ENCODE measurements around the gene NDUFAF8.

Gene NDUFAF8

DNA sequence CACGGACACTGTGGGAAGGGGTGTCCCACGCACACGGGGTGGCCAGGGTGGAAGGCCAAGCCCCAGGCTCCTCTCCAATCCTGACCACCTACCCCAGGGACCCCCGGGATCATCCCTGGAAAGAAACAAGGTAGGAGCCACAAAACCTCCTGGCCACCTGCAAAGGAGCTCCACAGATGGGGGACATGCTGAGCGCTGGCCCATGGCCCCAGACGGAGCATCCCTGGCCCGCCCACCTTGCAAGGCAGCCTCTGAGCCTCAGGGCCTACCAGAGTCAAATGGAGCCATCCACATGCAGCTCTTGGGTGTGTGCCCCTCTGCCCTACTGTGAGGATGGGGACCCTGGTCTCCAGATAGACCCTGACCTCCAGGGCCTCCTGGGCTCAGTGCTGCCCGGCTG, 39.7 kb downstream of the NDUFAF8 start:
- TF ChIP-seq EZH2phosphoT487 (conservative IDR thresholded peaks at IDR 0.05; ENCODE audit: low read length): no peak
- TF ChIP-seq CTCF (IDR thresholded peaks at IDR 0.05; ENCODE audit: insufficient read depth, low read length, poor library complexity, severe bottlenecking): no peak
- H2AFZ ChIP-seq (ENCODE audit: low read depth, low read length, severe bottlenecking): no peak overlapping the region
- no peak overlapping the region for H3K27ac ChIP-seq (ENCODE audit: low read depth, low read length)
- H3K9ac ChIP-seq (ENCODE audit: low read length): no peak overlapping the region
- H3K27me3 ChIP-seq (ENCODE audit: low read length): no peaks in the 10 kb centered on the region
- no peaks in the 10 kb centered on the region for H4K20me1 ChIP-seq (ENCODE audit: low read depth, low read length)
- no peaks in the 10 kb centered on the region for H3K9me3 ChIP-seq (ENCODE audit: insufficient read depth, low read length)
- H3K4me3 ChIP-seq (ENCODE audit: insufficient read depth, low read length, poor library complexity, severe bottlenecking): no peak overlapping the region
- H3K4me2 ChIP-seq (ENCODE audit: low read depth, low read length, poor library complexity, severe bottlenecking): no peak overlapping the region
- H3F3A ChIP-seq (ENCODE audit: insufficient read depth): no peaks in the 10 kb centered on the region
- H3K9me2 ChIP-seq (replicated peaks; ENCODE audit: insufficient read depth, low read length): no peaks in the 10 kb centered on the region
- H3K36me3 ChIP-seq (ENCODE audit: low read length): no peaks in the 10 kb centered on the region
- no peaks in the 10 kb centered on the region for H3K79me2 ChIP-seq (ENCODE audit: insufficient read depth, low read length)

GRCh38 chr17:81279278-81280275, 40.5 kb downstream of the NDUFAF8 start:
- H3K4me2 ChIP-seq (ENCODE audit: low read depth, low read length, poor library complexity, severe bottlenecking): no peak overlapping the region
- no peak overlapping the region for H2AFZ ChIP-seq (ENCODE audit: low read depth, low read length, severe bottlenecking)
- no peaks in the 10 kb centered on the region for H3F3A ChIP-seq (ENCODE audit: insufficient read depth)
- no peaks in the 10 kb centered on the region for H3K36me3 ChIP-seq (ENCODE audit: low read length)
- no peak overlapping the region for H3K4me3 ChIP-seq (ENCODE audit: insufficient read depth, low read length, poor library complexity, severe bottlenecking)
- no peaks in the 10 kb centered on the region for H3K79me2 ChIP-seq (ENCODE audit: insufficient read depth, low read length)
- H4K20me1 ChIP-seq (ENCODE audit: low read depth, low read length): no peaks in the 10 kb centered on the region
- no peaks in the 10 kb centered on the region for H3K27me3 ChIP-seq (ENCODE audit: low read length)
- H3K9me2 ChIP-seq (replicated peaks; ENCODE audit: insufficient read depth, low read length): no peaks in the 10 kb centered on the region
- H3K27ac ChIP-seq (ENCODE audit: low read depth, low read length): no peak overlapping the region
- H3K9me3 ChIP-seq (ENCODE audit: insufficient read depth, low read length): no peaks in the 10 kb centered on the region
- TF ChIP-seq EZH2phosphoT487 (conservative IDR thresholded peaks at IDR 0.05; ENCODE audit: low read length) (no peak), CTCF (IDR thresholded peaks at IDR 0.05; ENCODE audit: insufficient read depth, low read length, poor library complexity, severe bottlenecking) (no peak)
- H3K9ac ChIP-seq (ENCODE audit: low read length): no peak overlapping the region

DNA sequence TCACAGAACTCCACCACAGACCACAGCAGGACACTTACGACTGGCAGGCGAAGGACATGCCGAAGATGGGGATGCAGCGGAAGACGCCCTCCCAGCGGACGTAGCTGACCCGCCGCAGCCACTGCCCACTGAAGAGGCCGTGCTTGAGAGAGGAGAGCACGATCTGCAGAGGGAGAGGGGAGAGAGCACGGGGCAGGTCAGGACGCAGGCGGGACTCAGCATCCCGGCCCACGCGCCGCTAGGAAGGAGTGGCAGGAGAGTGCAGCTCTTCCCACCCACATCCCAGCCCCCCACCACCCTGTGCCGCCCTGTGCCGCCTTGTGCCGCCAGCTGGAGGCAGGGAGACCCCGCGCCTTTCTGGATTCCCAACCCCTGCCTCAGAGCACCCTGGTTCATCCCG, 41.5 kb downstream of the NDUFAF8 start:
- H3K9me3 ChIP-seq (ENCODE audit: insufficient read depth, low read length): no peaks in the 10 kb centered on the region
- H3K9ac ChIP-seq (ENCODE audit: low read length): no peak overlapping the region
- H3K79me2 ChIP-seq (ENCODE audit: insufficient read depth, low read length): no peaks in the 10 kb centered on the region
- no peaks in the 10 kb centered on the region for H3F3A ChIP-seq (ENCODE audit: insufficient read depth)
- TF ChIP-seq EZH2phosphoT487 (conservative IDR thresholded peaks at IDR 0.05; ENCODE audit: low read length): no peak
- no peaks in the 10 kb centered on the region for H3K9me2 ChIP-seq (replicated peaks; ENCODE audit: insufficient read depth, low read length)
- no peaks in the 10 kb centered on the region for H4K20me1 ChIP-seq (ENCODE audit: low read depth, low read length)
- H3K27me3 ChIP-seq (ENCODE audit: low read length): no peaks in the 10 kb centered on the region
- no peak overlapping the region for H3K4me2 ChIP-seq (ENCODE audit: low read depth, low read length, poor library complexity, severe bottlenecking)
- no peak overlapping the region for H3K4me3 ChIP-seq (ENCODE audit: insufficient read depth, low read length, poor library complexity, severe bottlenecking)
- H3K36me3 ChIP-seq (ENCODE audit: low read length): no peaks in the 10 kb centered on the region
- H2AFZ ChIP-seq (ENCODE audit: low read depth, low read length, severe bottlenecking): no peak overlapping the region
- no peak overlapping the region for H3K27ac ChIP-seq (ENCODE audit: low read depth, low read length)

DNA sequence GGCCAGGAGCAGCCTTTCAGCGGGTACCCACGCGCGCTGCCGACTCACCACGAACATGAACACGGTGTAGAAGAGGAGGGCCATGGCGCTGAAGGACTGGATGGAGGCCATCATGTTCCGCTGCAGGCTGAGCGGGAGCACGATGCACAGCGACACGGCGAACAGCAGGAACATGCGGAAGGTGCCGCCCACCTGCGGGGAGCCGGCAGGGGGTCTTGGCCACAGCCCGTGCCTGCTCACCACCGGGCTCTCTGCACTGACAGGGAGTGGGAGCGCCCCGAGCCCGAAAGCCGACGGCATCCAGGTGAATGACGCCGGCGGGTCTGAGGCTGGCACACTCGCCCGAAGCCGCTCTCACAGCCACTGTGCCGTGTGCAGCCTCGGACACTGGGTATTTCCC, 43.0 kb downstream of the NDUFAF8 start:
- H3K9me3 ChIP-seq (ENCODE audit: insufficient read depth, low read length): no peaks in the 10 kb centered on the region
- no peak for TF ChIP-seq EZH2phosphoT487 (conservative IDR thresholded peaks at IDR 0.05; ENCODE audit: low read length)
- no peak for TF ChIP-seq CTCF (IDR thresholded peaks at IDR 0.05; ENCODE audit: insufficient read depth, low read length, poor library complexity, severe bottlenecking)
- no peak overlapping the region for H2AFZ ChIP-seq (ENCODE audit: low read depth, low read length, severe bottlenecking)
- H3K27me3 ChIP-seq (ENCODE audit: low read length): no peaks in the 10 kb centered on the region
- no peak overlapping the region for H3K4me2 ChIP-seq (ENCODE audit: low read depth, low read length, poor library complexity, severe bottlenecking)
- no peaks in the 10 kb centered on the region for H3F3A ChIP-seq (ENCODE audit: insufficient read depth)
- no peak overlapping the region for H3K9ac ChIP-seq (ENCODE audit: low read length)
- H4K20me1 ChIP-seq (ENCODE audit: low read depth, low read length): no peaks in the 10 kb centered on the region
- H3K4me3 ChIP-seq (ENCODE audit: insufficient read depth, low read length, poor library complexity, severe bottlenecking): no peak overlapping the region
- no peaks in the 10 kb centered on the region for H3K9me2 ChIP-seq (replicated peaks; ENCODE audit: insufficient read depth, low read length)
- no peaks in the 10 kb centered on the region for H3K36me3 ChIP-seq (ENCODE audit: low read length)
- H3K27ac ChIP-seq (ENCODE audit: low read depth, low read length): no peak overlapping the region
- peaks cover 8% of the 10 kb centered on the region; the same call in 1 of the 2 replicates for H3K79me2 ChIP-seq (ENCODE audit: insufficient read depth, low read length)
